Activated CD8-positive, alpha-beta T cell treated with anti-CD3 and anti-CD28 coated beads, Interleukin-2, amount 10 ng/mL, durations not matched to agents 7 days and 5 days (primary cell): ENCODE data around the gene RAP1GAP. TPM values are rescaled to one million over a fixed set of nuclear protein-coding genes. Genes with fewer than 3 reads are reported as not detected.

Experiments used
- ATAC-seq: fragments of 150-1000 bp; cut with Tn5 transposase; one replicate; pipeline ENCODE4 v1.10.0; 2021; ENCODE audit warnings: moderate library complexity
- CTCF ChIA-PET: fragments of 350-600 bp; sonication (Branson Sonifier 250); formaldehyde crosslinking; loops from one replicate; lab custom pipeline; 2021; ENCODE audit warnings: antibody characterized with exemption; lab: Charles Lee
- POLR2A ChIA-PET: fragments of 350-600 bp; sonication (Branson Sonifier 250); formaldehyde crosslinking; loops from one replicate; lab custom pipeline; 2021; ENCODE audit warnings: antibody characterized with exemption; lab: Charles Lee
- DNase-seq: peaks from one replicate; pipeline ENCODE4 v3.0.0-alpha.2; 2020
- H3K27ac Mint-ChIP-seq: one replicate; pipeline ENCODE4 v1.8.0; 2021; ENCODE audit warnings: mild to moderate bottlenecking, mixed read lengths
- H3K27me3 Mint-ChIP-seq: one replicate; pipeline ENCODE4 v1.8.0; 2021; ENCODE audit warnings: low read depth, mixed read lengths
- H3K36me3 Mint-ChIP-seq: one replicate; pipeline ENCODE4 v1.8.0; 2021; ENCODE audit warnings: low read depth, mixed read lengths
- H3K4me1 Mint-ChIP-seq: one replicate; pipeline ENCODE4 v1.8.0; 2021; ENCODE audit warnings: low read depth, mixed read lengths
- H3K4me3 Mint-ChIP-seq: one replicate; pipeline ENCODE4 v1.8.0; 2021; ENCODE audit warnings: mild to moderate bottlenecking, mixed read lengths
- H3K9me3 Mint-ChIP-seq: one replicate; pipeline ENCODE4 v1.8.0; 2022; ENCODE audit warnings: mixed read lengths; ENCODE audit not compliant: insufficient read depth
- total RNA-seq, 2 experiments: library from RNA; stranded (reverse); gene quantifications; one replicate each; pipeline ENCODE4 v1.2.3, GENCODE V29; 2021

The RAP1GAP gene
- total RNA-seq, 2 experiments from 2014 or later, result 0.13 TPM; not detected in 1

DNA sequence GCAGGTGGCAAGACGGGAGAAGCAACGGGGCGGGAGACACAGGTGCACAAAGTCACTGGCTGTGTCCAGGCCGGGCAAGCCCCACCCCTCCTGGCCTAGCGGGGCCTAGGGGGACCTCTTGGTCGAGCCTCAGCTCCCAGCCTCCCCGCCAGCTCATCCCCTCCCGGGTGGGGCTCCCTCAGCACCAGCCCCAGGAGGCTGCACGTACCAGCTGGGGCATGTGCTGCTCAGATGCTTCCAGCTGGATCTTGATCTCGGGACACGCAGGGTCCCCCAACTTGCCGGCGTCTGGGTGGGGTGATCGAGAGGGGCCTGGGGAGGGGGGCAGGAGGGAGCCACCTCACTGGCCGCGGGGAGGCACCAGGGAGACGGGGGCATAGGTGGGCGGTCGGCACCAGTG, 71.4 kb downstream of the RAP1GAP start:
- ChIA-PET CTCF (no interaction called here), POLR2A (no interaction called here)

DNA sequence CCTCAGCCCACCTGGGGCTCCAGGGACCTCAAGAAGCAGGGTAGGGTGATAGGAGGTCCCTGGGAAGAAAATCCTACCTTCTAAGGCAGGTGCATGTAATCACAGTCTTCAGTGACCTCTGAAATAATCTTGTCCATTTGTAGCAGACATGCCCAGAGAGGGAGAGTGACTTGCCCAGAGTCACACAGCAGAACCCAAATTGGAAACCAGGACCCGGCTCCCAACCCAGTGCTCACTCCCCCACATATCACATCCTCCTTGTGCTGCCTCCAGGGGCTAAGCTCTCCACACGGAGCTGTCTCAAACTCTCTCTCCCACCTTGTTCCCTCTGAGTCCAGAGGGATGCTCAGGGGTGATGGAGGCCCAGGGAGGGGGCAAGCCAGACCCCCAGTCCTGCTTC, 72.5 kb downstream of the RAP1GAP start:
- H3K4me1 Mint-ChIP-seq, result no peaks in the 10 kb centered on the region
- ChIA-PET CTCF (no interaction called here), POLR2A (no interaction called here)
- no peak overlapping the region for H3K27ac Mint-ChIP-seq
- H3K4me3 Mint-ChIP-seq, result no peak overlapping the region
- no peak for ATAC-seq
- no peak for DNase-seq
- no peaks in the 10 kb centered on the region for H3K27me3 Mint-ChIP-seq
- H3K9me3 Mint-ChIP-seq, result no peaks in the 10 kb centered on the region
- no peaks in the 10 kb centered on the region for H3K36me3 Mint-ChIP-seq

More for the DNA sequence above, 71.4 kb downstream of the RAP1GAP start:
- no peak for ATAC-seq
- Mint-ChIP-seq H3K4me3 (no peak overlapping the region), H3K27ac (no peak overlapping the region), H3K9me3 (no peaks in the 10 kb centered on the region), H3K36me3 (no peaks in the 10 kb centered on the region), H3K4me1 (no peaks in the 10 kb centered on the region), H3K27me3 (no peaks in the 10 kb centered on the region)
- DNase-seq, result no peak

DNA sequence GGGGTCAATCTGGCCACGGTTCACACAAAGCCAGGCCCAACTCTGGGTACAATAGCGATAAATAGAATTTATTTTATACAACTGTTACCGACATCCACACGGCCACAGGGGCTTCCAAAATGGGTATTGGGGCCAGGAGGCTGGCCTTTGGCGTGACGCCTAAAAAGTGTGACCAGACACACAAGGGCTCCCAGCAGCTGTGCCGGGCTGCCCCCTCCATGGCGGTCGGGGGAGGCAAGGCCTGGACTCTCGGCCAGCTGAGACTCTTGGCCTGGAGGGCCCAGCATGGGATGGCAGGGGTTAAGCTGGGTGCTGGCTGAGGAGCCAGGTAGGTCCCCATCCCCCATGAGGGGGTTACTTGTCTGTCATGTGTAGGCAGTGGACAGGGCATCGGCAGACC, 73.0 kb downstream of the RAP1GAP start:
- H3K4me3 Mint-ChIP-seq, result no peak overlapping the region
- no peak for DNase-seq
- H3K4me1 Mint-ChIP-seq, result no peaks in the 10 kb centered on the region
- no peak overlapping the region for H3K27ac Mint-ChIP-seq
- no peaks in the 10 kb centered on the region for H3K36me3 Mint-ChIP-seq
- H3K9me3 Mint-ChIP-seq, result no peaks in the 10 kb centered on the region
- ChIA-PET CTCF (interaction anchor here (0.7 to 1.1 kb wide), 3 partner anchors 13 to 96 kb away, joined by 3 read pairs; no protein-coding TSS in a partner anchor), POLR2A (no interaction called here)
- no peak for ATAC-seq
- no peaks in the 10 kb centered on the region for H3K27me3 Mint-ChIP-seq

DNA sequence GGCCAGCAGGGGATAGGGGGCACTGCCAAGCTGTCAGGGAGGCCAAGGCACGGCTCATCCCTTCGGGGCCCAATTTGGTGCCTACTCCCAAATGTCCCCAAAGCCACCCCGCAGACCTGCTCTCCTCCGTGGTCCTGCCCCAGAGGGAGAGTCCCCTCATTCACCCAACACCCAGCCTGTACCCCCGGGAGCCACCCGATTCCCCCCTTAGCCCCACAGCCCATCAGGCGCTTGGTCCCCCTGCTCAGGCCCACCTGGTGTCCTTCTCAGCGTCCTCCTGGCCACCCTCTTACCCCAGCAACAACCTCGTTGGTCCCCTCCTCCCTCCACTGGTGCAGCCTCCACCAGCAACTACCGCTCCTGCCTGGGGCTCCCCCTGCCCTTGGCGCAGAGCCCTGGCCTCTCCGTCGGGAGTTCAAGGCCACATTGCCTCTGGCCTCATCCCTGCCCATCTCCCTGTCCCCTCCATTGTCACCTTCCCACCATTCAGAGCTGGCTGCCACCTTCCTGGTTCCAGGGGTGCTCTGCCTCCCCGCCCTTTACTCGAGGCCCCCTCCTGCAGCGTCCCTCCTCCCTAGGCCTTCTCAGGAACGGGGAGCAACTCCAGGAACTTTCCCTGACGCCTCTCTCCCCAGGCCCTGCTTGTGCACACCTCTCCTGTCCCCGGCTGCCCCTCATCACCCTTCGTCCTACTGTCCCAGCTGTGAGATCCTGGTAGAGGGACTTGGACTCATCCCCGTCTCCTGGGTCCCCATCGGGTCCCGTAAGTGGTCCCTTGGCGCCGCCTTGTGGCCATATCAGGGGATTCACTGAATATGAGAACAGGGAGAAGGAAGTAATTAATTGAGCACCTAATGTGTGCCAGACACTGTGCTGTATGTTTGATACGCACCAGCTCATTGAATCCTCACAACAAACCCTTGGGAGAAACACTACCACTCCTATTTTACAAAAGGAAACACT, 73.9 kb downstream of the RAP1GAP start:
- Mint-ChIP-seq H3K4me1 (no peaks in the 10 kb centered on the region), H3K9me3 (no peaks in the 10 kb centered on the region), H3K4me3 (no peak overlapping the region), H3K27me3 (no peaks in the 10 kb centered on the region), H3K27ac (no peak overlapping the region), H3K36me3 (no peaks in the 10 kb centered on the region)
- POLR2A ChIA-PET, result no interaction called here
- DNase-seq (peak; percentile 72), ATAC-seq (peak; percentile 63)
- CTCF ChIA-PET, result interaction anchor here (0.7 to 1.1 kb wide), 3 partner anchors 14 to 97 kb away, joined by 3 read pairs; no protein-coding TSS in a partner anchor

DNA sequence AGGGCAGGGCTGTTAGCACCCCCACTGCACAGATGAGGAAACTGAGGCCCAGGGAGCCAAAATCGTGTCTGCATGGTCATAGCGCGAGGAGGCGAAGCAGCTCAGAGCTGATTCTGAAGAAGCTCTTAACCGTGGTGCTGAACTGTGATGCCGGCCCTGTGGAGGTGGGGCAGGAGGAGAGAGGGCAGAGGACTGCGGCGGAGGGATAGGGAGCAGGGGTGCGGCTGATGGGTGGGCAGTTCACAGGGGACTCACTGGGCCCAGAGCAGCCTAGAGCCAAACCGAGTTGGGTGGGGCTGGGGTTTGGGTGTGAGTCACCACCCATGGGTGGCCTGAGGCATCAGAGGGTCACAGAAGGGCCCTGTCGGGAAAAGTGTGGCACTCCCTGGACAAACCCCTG, 74.7 kb downstream of the RAP1GAP start:
- DNase-seq, result no peak
- Mint-ChIP-seq H3K27ac (no peak overlapping the region), H3K9me3 (no peaks in the 10 kb centered on the region), H3K4me3 (no peak overlapping the region), H3K36me3 (no peaks in the 10 kb centered on the region), H3K4me1 (no peaks in the 10 kb centered on the region), H3K27me3 (no peaks in the 10 kb centered on the region)
- ChIA-PET CTCF (no interaction called here), POLR2A (no interaction called here)
- no peak for ATAC-seq

DNA sequence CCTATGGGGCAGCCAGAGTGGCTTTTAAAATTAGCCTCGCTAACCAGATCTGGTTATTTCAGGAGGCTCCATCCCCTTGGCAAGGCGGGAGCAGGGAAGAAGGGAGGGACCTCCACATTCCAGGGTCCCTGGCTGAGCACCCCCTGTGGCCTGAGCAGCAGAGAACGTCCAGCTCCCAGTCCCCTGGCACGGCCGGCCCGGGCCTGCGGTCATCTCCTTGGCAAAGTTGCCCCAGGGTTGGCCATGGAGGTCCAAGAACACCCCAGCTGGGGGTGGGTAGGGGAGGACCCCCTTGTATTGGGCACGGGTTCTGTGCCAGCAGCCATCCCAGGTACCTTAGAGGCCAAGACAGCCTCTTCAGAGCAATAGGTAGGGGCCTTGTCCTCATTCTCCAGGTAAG, 75.9 kb downstream of the RAP1GAP start:
- no peaks in the 10 kb centered on the region for H3K36me3 Mint-ChIP-seq
- H3K9me3 Mint-ChIP-seq, result no peaks in the 10 kb centered on the region

DNA sequence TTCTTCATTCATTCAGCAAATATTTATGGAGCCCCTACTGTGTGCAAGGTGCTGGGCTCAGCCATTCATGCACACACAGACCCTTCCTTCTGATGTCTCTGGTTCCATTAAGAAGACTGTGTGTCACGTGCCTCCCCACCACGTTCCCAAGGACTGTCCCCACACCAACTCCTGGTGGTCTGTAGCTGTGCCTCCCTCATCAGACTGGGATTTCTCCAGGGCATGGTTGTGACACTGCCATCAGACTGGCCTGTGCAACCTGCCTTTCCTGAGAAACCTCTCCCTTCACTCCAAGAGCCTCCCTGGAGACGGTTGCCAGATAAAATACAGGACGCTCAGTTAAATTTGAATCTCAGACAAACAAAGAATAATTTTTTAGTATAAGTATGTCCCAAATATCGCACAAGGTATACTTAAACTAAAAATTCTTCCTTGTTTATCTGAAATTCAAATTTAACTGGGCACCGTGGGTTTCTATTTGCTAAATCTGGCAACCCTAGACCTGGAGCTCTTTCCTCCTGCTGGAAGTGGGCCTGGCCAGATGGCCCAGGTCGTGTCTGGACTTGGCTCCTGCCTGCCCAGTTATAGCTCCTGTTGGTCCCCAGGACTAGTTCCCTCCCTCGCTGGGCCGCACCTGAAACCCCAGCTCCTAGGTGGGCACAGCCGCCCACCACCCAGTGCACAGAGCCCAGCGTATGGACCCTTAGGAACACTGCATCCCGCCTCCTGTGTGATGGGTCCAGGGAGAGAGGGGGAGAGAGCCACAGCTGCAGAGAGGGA, 76.9 kb downstream of the RAP1GAP start:
- Mint-ChIP-seq H3K9me3 (no peaks in the 10 kb centered on the region), H3K27me3 (peaks cover 2% of the 10 kb centered on the region), H3K4me1 (no peaks in the 10 kb centered on the region), H3K36me3 (no peaks in the 10 kb centered on the region), H3K27ac (no peak overlapping the region), H3K4me3 (no peak overlapping the region)
- ATAC-seq, result no peak
- CTCF ChIA-PET, result no interaction called here
- POLR2A ChIA-PET, result no interaction called here
- DNase-seq, result no peak

More for the DNA sequence above, 75.9 kb downstream of the RAP1GAP start:
- POLR2A ChIA-PET, result no interaction called here
- CTCF ChIA-PET, result no interaction called here
- Mint-ChIP-seq H3K27ac (no peak overlapping the region), H3K4me3 (no peak overlapping the region), H3K27me3 (no peaks in the 10 kb centered on the region), H3K4me1 (no peaks in the 10 kb centered on the region)
- DNase-seq (no peak), ATAC-seq (no peak)

DNA sequence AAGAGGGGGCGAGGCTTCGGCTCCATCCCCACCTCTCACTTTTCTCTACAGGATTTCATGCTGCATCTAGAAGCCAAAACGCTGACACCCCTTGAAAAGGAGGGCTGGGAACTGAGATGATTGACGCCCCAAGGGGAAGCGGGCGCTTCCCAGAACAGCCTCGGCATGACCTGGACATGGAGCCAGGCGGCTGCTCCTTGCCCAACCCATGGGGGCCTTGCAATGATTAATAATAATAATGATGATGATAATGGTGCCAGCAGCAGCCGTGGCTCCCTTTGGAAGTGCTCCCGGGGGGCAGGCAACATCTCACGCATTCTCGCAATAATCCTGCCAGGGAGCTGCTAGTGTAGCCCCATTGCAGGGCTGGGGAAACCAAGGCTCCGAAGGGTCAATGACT, 78.2 kb downstream of the RAP1GAP start:
- Mint-ChIP-seq H3K4me1 (no peaks in the 10 kb centered on the region), H3K36me3 (no peaks in the 10 kb centered on the region), H3K27ac (no peak overlapping the region), H3K4me3 (no peak overlapping the region), H3K27me3 (peaks cover 2% of the 10 kb centered on the region), H3K9me3 (no peaks in the 10 kb centered on the region)
- POLR2A ChIA-PET, result no interaction called here
- CTCF ChIA-PET, result no interaction called here
- DNase-seq (no peak), ATAC-seq (no peak)

DNA sequence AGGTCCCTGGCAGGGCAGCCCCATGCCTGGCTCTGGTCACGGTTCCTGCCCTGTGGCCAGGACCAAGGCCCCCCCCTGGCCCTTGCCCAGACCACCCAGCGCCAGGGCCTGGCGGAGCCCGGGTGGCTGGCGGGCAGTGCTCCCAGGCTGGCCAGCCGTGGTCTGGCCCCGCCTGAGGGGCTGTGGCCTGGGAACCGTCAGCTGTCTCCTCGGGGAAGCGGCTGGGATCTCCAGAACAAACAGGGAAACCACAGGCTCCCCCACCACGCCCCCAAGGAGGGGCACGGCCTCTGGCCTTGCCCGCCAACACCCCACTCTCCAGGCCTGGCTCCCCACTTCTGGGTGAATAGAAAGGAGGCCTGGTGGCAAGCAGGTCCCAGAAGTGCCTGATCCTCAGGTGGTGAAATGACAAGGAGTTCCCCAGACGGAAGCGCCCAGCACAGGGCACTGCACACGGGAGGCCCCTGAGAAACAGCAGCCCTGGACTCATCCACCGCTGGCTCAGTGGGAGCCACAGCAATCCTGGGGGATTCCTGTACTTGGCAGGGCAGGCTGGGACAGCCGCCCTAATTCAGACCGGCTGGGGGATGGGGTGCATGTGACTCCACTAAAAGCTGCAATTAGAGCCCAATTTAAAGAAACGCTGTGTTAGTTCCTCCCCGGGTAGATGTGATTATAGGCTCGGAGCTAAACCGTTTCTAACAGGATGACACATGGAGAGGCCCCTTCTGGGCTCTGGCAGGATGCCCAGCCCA, 78.9 kb downstream of the RAP1GAP start:
- no peak for DNase-seq
- Mint-ChIP-seq H3K9me3 (no peaks in the 10 kb centered on the region), H3K36me3 (no peaks in the 10 kb centered on the region), H3K4me3 (no peak overlapping the region), H3K27ac (no peak overlapping the region), H3K4me1 (no peaks in the 10 kb centered on the region), H3K27me3 (peaks cover 2% of the 10 kb centered on the region)
- CTCF ChIA-PET, result no interaction called here
- POLR2A ChIA-PET, result no interaction called here
- no peak for ATAC-seq

DNA sequence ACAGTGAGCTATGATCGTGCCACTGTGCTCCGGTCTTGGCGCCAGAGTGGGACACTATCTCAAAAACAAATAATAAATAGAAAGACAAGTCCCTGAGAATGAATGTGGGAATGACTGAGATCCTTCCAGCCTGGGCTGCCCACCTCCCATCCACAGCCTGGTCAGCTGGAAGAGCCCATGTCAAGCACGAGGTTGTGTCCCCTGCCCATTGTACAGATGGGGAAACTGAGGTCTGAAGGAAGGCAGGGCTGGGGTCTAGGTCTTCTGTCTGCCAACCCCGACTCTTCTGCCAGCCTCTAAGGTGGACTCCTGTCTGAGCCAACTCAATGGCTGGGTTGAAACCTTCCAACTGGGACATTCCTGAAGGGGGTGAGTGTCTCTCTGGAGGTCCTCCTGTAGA, 79.5 kb downstream of the RAP1GAP start:
- DNase-seq (no peak), ATAC-seq (no peak)
- no peak overlapping the region for H3K27ac Mint-ChIP-seq
- H3K4me3 Mint-ChIP-seq, result no peak overlapping the region
- peaks cover 2% of the 10 kb centered on the region for H3K27me3 Mint-ChIP-seq
- ChIA-PET POLR2A (no interaction called here), CTCF (no interaction called here)
- no peaks in the 10 kb centered on the region for H3K9me3 Mint-ChIP-seq
- no peaks in the 10 kb centered on the region for H3K36me3 Mint-ChIP-seq
- H3K4me1 Mint-ChIP-seq, result no peaks in the 10 kb centered on the region

DNA sequence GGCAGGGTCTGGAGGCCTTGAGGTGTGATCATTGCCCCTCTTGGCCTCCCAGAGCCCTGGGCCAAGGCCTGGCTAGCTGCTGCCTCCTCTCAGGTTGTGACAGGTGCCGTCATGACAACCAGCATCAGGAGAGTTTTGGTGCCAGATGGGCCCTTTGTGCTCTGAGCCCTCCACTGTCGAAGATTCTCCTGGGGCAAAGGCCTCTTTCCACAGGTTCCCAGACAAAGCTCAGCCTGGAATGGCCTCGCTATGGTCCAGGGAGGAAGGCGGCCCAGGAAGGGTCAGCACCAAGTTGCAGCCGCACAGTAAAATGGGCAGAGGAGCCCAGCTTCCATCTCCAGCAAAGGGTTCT, 81.6 kb downstream of the RAP1GAP start:
- Mint-ChIP-seq H3K27me3 (peaks cover 2% of the 10 kb centered on the region), H3K9me3 (no peaks in the 10 kb centered on the region), H3K4me3 (no peak overlapping the region), H3K27ac (no peak overlapping the region), H3K36me3 (no peaks in the 10 kb centered on the region), H3K4me1 (no peaks in the 10 kb centered on the region)
- DNase-seq, result no peak
- ChIA-PET CTCF (no interaction called here), POLR2A (no interaction called here)
- no peak for ATAC-seq
